Pons (tissue), 1 donor: Measurements from ENCODE around the gene ZNF559.
"Not testable (repeated sequence)": the region's sequence is repeated elsewhere in the genome, so short reads cannot be mapped to it uniquely, and the experiment has no call there.

Experiments used
- DNase-seq: peaks from one replicate; pipeline ENCODE4 v3.0.0-alpha.2; 2016; ENCODE audit warnings: low spot score

Gene ZNF559

DNA sequence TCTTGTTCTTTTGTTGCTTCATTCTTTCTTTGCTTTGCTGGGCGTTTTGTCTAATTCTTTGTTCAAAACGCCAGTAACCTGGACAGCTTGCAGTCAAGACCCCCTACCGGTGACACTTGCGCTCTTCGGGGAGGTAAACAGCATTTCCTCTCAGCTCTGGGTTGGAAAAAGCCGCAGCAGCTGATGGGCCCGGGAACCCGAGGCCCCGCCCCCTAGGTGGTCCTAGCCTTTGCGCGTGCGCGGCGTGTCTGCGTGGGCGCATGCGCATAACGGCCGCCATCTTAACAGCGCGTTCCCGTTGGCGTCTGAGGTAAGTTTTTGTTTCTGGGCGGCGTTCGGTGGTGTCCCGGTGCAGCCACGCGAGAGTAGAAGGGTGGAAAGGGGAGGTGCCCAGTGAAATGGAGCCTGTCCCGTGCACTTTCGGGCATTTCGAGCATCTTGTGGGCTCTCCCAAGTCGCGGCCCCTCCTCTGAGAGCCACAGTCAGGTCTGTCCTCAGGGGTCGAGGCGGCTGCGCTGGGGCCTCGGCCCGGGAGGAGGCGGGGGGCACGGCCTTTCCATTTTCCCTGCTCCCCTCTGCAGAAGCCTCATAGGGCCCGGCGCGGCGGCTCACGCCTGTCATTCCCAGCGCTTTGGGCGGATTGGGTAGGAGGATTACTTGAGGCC lies at the start of gene ZNF559:
Gene ZNF559 (plus strand): TSS at position 261 of the 665 bp plus-strand sequence. CDS start 14,371 bp downstream, outside the sequence.
- DNase-seq, result peak; percentile 86

DNA sequence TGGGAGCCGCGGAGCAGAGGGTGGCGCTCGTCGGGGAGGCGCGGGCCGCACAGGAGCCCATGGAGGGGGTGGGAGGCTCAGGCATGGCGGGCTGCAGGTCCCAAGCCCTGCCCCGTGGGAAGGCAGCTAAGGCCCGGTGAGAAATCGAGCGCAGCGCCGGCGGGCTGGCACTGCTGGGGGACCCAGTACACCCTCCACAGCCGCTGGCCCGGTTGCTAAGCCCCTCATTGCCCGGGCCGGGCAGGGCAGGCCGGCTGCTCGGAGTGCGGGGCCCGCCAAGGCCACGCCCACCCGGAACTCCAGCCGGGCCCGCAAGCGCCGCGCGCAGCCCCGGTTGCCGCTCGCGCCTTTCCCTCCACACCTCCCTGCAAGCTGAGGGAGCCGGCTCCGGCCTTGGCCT lies 40.5 kb upstream of the ZNF559 start:
- not testable (repeated sequence) for DNase-seq

DNA sequence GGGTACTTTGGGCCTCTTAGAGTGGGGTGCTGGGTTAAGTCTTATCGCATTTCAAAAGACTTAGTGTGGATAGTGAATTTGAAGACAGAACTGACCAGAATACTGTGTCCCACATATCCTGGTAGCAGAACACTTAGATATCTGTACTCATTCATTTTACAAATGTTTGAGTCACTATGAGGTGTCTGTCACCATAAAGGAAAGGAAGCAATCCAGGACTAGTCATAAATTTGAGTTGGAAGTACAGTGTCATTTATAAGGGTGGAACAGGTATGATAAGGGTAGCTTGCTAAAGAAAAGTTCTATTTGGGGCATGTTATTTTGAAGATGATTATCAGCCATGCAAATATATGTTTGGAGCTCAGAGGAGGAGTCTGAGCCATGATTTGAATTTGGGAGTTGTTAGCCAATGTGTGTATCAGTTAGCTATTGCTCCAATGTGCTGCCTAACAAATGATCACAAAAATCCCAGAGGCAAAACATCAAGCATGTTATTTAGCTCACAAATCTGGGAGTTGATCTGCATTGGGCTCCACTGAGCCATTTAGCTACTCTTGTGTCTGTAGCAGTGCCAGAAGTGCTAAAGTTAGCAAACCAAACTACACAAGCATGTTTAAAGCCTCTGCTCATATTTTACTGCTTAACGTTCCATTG lies 34.6 kb upstream of the ZNF559 start:
- DNase-seq, result no peak

DNA sequence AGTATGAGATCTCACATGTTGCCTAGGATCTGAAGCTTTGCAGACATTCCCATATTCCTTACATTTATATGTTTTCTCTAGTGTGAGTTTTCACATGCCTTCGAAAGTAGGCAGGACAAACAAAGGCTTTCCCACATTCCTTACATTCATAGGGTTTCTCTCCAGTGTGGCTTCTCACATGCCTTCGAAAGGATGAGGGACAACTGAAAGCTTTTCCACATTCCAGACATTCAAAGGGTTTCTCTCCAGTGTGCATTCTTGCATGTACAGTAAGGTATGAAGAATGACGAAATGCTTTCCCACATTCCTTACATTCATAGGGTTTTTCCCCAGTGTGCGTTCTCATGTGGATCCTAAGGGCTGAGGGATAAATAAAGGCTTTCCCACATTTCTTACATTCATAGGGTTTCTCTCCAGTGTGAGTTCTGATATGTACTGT lies 28.5 kb upstream of the ZNF559 start:
- DNase-seq, result no peak

DNA sequence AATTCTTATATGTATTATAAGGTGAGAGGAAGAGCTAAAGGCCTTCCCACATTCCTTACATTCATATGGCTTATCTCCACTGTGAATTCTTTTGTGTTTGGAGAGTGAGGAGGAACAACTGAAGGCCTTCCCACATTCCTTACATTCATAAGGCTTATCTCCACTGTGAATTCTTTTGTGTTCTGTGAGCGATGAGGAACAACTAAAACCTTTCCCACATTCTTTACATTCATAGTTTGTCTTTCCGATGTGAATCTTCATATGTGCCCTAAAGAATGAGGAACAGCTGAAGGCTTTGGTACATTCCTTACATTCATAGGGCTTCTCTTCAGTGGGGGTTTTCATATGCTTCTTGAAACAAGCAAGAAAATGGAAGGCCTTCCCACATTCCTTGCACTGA lies 27.6 kb upstream of the ZNF559 start:
- no peak for DNase-seq

DNA sequence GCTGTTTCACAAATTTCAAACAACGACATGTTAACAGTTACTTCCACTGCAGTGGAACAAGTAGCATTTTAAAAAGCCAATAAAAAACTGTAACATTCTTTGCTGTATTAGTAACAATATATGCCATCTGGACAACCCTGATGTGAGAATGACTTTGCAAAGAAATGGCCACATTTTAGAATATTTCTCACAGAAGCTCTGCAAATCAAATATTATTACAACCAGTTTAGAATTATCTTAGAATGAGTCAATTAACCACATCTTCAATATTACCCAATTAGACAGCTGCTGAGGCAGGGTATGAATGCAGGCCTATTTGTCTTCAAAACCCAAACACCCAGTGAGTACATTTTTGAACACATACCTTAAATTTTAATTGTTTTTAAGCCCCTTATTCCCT lies 17.5 kb upstream of the ZNF559 start:
- no peak for DNase-seq

DNA sequence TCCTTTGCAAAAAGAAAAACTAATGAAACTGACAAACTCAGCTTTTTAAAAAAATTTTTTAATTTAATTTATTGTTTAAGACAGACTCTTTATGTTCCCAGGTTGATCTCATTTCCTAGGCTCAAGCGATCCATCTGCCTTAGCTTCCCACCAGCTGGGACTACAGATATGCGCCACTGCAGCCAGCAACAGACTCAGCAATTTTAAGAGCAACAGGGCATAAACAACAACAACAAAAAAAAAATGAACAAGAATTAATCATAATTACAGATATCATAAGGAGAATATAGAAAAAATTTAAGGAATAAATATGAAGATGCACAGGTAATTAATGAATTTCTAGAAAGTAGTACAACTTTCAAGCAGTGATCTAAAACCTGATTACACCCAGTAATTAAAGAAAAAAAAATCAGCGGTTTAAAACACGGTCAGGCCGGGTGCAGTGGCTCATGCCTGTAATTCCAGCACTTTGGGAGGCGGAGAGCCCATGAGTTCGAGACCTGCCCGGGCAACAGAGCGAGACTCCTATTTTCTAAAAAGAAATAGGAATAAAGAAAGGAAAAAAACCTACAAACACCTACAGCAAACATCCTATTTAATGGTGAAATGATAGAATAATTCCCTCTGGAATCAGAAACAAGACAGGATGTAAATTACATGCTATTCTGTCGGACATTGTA lies 15.7 kb upstream of the ZNF559 start:
- DNase-seq, result no peak

DNA sequence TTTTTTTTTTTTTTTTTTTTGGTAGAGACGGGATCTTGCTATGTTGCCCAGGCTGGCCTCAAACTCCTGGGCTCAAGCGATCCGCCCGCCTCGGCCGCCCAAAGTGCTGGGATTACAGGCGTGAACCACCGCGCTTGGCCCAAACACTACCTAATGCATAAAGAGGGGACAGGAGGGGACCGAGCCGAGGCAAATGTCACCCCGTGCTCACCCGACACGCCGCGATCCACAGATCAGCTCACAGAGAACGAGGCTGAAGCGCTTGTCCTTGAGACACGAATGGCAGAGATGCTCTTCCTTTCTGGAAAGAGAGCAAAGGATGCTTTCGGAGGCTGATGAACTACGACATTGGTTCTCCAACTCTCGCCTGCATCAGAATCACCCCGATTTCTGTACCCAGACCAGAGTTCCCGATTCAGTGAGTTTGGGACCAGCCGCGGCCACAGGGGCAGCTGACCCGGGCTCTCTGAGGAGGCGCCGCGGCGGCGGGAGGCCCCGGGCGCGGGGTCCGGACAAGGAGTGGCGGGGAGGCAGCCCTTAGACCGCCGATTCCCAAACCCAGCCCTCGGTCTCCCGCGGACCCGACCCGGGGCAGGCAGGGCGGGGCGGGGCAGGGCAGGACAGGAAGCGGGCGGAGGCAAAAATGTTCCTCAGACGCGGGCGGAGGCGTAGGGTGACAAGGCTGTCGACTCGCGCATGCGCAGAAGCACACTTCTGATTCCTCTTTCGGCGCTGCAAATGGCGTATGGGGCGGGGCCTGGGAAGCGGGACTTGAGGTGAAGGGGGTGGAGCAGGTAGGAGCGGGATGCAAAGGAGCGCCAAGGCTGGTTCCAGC lies 14.6 kb upstream of the ZNF559 start, which contains the start of gene ZNF699:
Gene ZNF699 (minus strand): TSS at position 700 of the 835 bp plus-strand sequence. CDS start 4,719 bp downstream, outside the sequence.
- peak; percentile 98 for DNase-seq

DNA sequence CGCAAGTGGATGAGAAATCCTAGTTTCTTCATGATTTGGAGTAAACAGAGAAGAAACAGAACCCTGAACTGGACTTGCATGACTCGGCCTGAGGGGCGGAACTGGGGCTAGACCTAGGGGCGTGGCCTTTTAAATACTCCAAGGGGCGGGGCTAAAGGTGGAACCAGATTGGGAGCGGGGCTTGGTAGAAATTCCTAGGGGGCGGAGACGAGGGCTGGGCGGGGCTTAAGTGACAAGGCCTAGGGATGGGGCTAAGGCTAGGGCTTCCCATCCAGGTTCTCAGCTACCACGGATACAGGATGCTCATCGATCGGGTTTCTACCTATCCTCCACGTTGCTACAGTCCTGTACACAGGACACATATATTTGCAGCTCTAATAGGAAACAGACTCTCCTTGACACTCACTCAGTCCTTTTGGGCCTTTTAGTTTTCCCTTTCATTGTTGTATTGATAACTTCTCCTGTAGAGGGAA lies 14.0 kb upstream of the ZNF559 start:
- DNase-seq, result no peak

DNA sequence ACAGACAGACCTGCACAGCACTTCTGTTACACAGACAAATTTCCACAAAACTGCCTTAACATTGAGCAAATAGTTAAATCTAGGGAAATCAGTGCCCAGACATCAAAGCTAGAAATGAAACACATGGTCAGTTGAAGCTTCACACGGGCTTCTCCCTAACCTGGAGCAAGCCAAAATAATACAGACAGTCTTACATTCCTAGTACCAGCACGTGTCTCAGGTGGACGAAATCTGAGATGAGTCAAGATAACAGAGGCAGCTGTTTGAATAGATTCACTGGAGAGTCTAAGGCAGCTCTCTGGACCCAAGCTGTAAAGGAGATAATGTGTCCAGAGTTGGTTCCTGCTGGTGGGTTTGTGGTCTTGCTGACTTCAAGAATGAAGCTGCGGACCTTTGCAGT lies 10.2 kb upstream of the ZNF559 start:
- no peak for DNase-seq

DNA sequence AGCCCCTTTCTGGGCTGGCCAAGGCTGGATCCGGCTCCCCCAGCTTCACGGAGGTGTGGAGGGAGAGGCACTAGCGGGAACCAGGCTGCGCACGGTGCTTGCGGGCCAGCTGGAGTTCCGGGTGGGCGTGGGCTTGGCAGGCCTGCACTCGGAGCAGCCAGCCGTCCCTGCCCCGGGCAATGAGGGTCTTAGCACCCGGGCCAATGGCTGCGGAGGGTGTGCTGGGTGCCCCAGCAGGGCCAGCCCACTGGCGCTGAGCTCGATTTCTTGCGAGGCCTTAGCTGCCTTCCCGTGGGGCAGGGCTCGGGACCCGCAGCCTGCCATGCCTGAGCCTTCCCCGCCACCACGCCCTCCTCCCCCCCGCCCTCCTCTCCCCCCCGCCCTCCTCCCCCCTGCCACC lies 2.6 kb upstream of the ZNF559 start:
- no peak for DNase-seq

DNA sequence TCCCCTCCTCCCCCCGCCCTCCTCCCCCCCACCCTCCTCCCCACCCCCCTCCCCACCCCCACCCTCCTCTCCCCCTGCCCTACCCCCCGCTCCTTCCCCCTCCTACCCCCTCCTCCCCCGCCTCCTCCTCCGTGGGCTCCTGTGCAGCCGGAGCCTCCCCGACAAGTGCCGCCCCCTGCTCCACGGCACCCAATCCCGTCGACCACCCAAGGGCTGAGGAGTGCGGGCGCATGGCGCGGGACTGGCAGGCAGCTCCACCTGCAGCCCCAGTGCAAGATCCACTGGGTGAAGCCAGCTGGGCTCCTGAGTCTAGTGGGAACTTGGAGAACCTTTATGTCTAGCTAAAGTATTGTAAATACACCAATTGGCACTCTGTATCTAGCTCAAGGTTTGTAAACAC lies 2.2 kb upstream of the ZNF559 start:
- DNase-seq, result not testable (repeated sequence)

DNA sequence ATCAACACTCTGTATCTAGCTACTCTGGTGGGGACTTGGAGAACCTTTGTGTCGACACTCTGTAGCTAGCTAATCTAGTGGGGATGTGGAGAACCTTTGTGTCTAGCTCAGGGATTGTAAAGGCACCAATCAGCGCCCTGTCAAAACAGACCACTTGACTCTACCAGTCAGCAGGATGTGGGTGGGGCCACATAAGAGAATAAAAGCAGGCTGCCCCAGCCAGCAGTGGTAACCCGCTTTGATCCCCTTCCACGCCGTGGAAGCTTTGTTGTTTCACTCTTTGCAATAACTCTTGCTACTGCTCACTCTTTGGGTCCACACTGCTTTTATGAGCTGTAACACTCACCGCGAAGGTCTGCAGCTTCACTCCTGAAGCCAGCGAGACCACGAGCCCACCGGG lies 1.8 kb upstream of the ZNF559 start:
- DNase-seq, result not testable (repeated sequence)

DNA sequence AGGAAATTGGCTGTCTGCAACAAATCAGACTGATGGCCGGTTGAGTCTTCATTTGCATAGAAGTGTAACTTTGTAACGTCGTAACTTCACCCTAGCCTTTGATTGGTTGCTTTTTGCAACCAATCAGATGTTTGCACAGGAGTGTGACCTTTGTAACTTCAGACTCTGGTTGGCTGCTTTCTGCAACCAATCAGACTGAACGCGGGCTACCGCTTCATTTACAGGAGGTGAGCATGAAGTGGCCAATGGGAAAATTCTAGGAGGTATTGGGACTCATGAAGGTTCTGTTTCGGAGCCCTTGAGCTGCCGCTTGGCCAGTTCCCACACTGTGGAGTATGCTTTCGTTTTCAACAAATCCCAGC lies 441 bp upstream of the ZNF559 start:
- peak; percentile 89 for DNase-seq

DNA sequence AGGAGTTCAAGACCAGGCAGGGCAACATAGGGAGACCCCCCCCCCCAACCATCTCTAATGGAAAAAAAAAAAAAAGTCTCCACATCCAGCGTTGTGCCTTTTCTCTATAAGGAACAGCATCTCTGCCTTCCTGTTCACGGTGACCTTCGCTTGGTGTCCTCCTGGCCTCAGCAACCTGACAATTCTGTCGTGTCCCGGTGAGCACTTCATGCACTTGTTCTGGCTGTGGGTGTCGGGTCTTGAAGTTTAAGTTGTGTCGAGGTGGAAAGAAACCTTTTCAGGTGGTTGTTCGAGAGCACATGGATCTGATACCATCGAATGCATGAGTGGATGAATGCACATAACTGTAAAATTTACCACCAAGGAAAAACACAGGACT lies 594 bp downstream of the ZNF559 start:
- DNase-seq, result no peak

DNA sequence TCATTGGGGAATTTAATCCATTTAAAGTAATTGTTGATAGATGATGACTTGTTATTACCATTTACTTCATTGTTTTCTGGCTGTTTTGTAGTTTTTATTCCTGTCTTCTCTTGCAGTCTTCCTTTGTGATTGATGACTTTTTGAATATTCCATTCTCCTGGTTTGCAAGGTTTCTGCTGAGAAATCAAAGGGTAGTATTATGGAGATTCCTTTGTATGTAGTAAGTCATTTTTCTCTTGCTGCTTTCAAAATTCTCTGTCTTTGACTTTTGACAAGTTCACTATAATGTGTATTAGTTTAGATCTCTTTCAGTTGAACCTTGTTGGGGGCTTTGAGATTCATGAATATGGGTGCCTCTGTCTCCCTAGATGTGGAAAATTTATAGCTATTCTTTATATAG lies 6.0 kb downstream of the ZNF559 start:
- no peak for DNase-seq

DNA sequence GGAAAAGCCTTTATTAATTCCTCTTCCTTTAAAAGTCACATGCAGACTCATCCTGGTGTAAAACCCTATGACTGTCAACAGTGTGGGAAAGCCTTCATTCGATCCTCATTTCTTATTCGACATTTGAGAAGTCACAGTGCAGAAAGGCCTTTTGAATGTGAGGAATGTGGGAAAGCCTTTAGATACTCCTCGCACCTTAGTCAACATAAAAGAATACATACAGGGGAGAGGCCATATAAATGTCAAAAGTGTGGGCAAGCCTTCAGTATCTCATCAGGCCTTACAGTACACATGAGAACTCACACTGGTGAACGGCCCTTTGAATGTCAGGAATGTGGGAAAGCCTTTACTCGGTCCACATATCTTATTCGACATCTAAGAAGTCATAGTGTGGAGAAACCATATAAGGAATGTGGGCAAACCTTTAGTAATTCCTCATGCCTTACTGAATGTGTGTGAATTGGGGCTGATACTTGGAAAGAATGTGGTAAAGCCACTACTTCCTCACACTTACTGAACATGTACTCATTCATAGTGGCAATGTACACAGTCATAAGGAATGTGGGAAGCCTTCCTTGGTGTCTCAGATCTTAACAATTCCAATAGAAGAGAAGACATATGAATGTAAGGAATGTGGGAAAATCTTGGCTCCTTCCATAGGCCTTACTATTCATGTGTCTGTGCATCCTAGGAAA lies 18.8 kb downstream of the ZNF559 start:
- DNase-seq, result no peak

DNA sequence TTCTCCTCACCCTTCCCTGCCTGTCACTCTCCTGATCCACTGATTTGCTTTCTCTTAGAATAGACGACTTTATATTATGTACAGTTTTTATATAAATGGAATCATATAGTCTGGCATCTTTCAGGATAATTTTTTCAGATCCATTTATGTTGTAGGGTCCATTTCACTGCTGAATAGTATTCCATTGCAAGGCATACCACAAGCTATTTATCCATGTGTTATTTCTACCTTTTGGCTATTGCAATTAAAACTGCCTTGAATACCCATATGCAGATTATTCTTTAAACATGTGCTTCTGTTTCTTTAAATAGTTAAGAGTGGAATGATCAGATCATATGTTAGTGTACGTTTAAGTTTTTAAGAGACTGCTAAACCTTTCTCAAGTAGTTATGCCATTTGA lies 21.0 kb downstream of the ZNF559 start:
- no peak for DNase-seq

DNA sequence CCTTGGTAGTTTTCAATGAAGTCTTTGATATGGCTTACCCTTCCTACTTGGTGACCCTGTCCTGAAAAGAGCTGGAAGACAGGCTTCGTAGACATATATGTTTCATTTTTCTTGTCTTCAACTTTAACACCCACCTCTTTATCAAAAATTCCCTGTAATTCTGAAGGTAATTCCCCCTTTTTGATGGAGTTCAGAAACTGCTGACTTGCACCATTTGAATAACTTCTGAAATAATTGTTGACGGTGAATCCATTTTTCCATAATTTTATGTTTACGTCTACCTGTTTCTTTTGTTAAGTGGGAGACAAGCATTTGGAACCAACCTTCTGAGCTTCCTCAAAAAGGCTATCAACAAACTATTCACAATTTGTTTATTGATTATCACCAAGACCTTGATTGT lies 24.3 kb downstream of the ZNF559 start:
- no peak for DNase-seq

DNA sequence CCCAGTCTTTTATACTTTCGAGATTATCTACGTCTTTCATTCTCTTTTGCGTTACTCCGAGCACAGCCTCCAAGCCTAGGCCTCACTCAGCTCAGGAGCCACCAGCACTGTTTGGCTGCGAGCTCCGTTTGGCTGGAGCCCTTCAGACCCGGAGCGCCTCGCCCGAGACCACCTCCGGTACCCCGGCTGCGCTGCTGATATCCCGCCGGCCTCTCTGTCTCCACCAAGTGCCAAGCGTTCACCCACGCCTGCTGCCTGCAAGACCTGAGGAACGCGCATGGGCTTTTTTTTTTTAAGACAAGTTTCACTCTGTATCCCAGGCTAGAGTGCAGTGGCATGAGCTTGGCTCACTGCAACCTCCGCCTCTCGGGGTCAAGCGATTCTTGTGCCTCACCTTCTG lies 24.7 kb downstream of the ZNF559 start:
- no peak for DNase-seq

DNA sequence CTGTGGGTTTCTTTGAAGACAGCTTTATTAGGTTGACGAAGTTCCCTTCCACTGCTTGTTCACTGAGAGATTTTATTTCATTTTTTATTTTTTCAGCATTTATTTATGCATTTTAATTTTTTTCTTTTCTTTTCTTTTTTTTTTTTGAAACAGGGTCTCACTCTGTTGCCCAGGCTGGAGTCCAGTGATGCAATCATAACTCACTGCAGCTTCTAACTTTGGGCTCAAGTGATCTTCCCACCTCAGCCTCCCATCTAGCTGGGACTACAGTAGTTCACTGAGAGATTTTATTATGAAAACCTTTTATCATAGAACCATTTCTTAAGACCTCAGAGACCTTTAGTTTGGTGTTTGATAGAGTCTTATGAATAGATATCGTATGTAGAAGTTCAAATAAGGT lies 28.5 kb downstream of the ZNF559 start:
- DNase-seq, result no peak

DNA sequence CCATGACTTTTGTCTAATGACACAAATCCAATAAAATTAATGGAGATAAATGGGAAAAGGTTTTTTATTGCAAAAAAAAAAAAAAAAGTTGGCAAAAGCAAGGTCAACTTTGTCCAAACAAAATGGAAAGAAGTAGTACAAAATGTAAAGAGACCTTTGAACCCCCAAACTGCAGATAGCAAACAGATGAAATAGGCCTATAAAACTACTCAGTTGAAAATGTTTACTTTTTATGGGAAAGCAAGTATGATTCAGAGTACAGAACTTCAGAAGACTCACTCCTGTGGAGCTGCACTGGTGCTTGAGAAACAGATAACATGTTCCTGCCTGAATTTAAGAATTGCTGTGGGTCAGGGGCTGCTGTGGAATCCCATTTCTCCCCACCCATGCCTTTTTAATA lies 29.0 kb downstream of the ZNF559 start:
- no peak for DNase-seq
